Astrocyte (in vitro differentiated cells and primary cell): ENCODE data around the gene MS4A10. TPM values are rescaled to one million over a fixed set of nuclear protein-coding genes. Genes with fewer than 3 reads are reported as not detected.
"Not testable (repeated sequence)": the region's sequence is repeated elsewhere in the genome, so short reads cannot be mapped to it uniquely, and the experiment has no call there.

Experiments
- DNase-seq: peaks from one replicate; pipeline ENCODE4 v3.0.0-alpha.2; 2010; ENCODE audit warnings: low read depth
- FAIRE-seq: peaks from 2 replicates; lab custom pipeline; 2011; peaks lifted over from hg19 to GRCh38; lab: Jason Lieb, UNC
- H2AFZ ChIP-seq: 2 replicates; pipeline ENCODE4 v1.6.0; 2012; ENCODE audit warnings: low read depth, low read length, inconsistent platforms
- H3K27ac ChIP-seq: 2 replicates; pipeline ENCODE4 v1.5.1; 2011; ENCODE audit warnings: low read depth, low read length, inconsistent platforms
- H3K27me3 ChIP-seq: 2 replicates; pipeline ENCODE4 v1.6.0; 2011; ENCODE audit warnings: low read length, inconsistent platforms; ENCODE audit not compliant: insufficient read depth
- H3K36me3 ChIP-seq: 2 replicates; pipeline ENCODE4 v1.5.1; 2011; ENCODE audit warnings: low read length, inconsistent platforms; ENCODE audit not compliant: insufficient read depth
- H3K4me1 ChIP-seq: 2 replicates; pipeline ENCODE4 v1.5.1; 2011; ENCODE audit warnings: low read length, inconsistent platforms; ENCODE audit not compliant: insufficient read depth
- H3K4me2 ChIP-seq: 2 replicates; pipeline ENCODE4 v1.6.0; 2012; ENCODE audit warnings: low read length, inconsistent platforms
- H3K4me3 ChIP-seq: 2 replicates; pipeline ENCODE4 v1.5.1; 2011; ENCODE audit warnings: low read depth, mild to moderate bottlenecking, low read length, inconsistent platforms; ENCODE audit not compliant: insufficient read depth
- H3K79me2 ChIP-seq: 2 replicates; pipeline ENCODE4 v1.6.0; 2012; ENCODE audit warnings: mild to moderate bottlenecking, low read length, inconsistent platforms; ENCODE audit not compliant: insufficient read depth
- H3K9ac ChIP-seq: 2 replicates; pipeline ENCODE4 v1.6.0; 2012; ENCODE audit warnings: mild to moderate bottlenecking, low read length, inconsistent platforms
- H3K9me3 ChIP-seq: 2 replicates; pipeline ENCODE4 v1.5.1; 2012; ENCODE audit warnings: low read depth, mild to moderate bottlenecking, low read length, inconsistent platforms; ENCODE audit not compliant: insufficient read depth
- H4K20me1 ChIP-seq: 2 replicates; pipeline ENCODE4 v1.6.0; 2012; ENCODE audit warnings: low read length, inconsistent platforms; ENCODE audit not compliant: insufficient read depth
- H3K27ac Mint-ChIP-seq: one replicate; pipeline ENCODE4 v1.8.0; 2021; ENCODE audit warnings: mild to moderate bottlenecking, mixed read lengths; ENCODE audit not compliant: unreplicated experiment
- H3K27me3 Mint-ChIP-seq: one replicate; pipeline ENCODE4 v1.8.0; 2021; ENCODE audit warnings: low read depth, mixed read lengths; ENCODE audit not compliant: unreplicated experiment
- H3K36me3 Mint-ChIP-seq: one replicate; pipeline ENCODE4 v1.8.0; 2021; ENCODE audit warnings: low read depth, mixed read lengths; ENCODE audit not compliant: unreplicated experiment
- H3K4me1 Mint-ChIP-seq: one replicate; pipeline ENCODE4 v1.8.0; 2021; ENCODE audit warnings: low read depth, mixed read lengths; ENCODE audit not compliant: unreplicated experiment
- H3K4me3 Mint-ChIP-seq: one replicate; pipeline ENCODE4 v1.8.0; 2021; ENCODE audit warnings: mild to moderate bottlenecking, moderate library complexity, mixed read lengths; ENCODE audit not compliant: unreplicated experiment
- H3K9me3 Mint-ChIP-seq: one replicate; pipeline ENCODE4 v1.8.0; 2021; ENCODE audit warnings: mild to moderate bottlenecking, mixed read lengths; ENCODE audit not compliant: unreplicated experiment
- EZH2 ChIP-seq: IDR thresholded peaks from 2 replicates; pipeline ENCODE4 v1.6.1; 2012; ENCODE audit warnings: mild to moderate bottlenecking, low read length, inconsistent platforms; ENCODE audit not compliant: insufficient read depth
- total RNA-seq: library from RNA; stranded (reverse); gene quantifications from 2 replicates; pipeline ENCODE4 v1.2.1, GENCODE V29; 2021
- TF ChIP-seq, protein P1 (sequence below): IDR thresholded peaks from 2 replicates; pipeline ENCODE4 v1.5.1; 2011; ENCODE audit warnings: low read depth, mild to moderate bottlenecking, inconsistent platforms, low read length, moderate library complexity; ENCODE audit not compliant: insufficient read depth

The MS4A10 gene
- total RNA-seq, 1 donor from 2014 or later, result not detected

GRCh38 chr11:60756307-60757032, 28.7 kb upstream of the MS4A10 start, which contains the start of gene MS4A15:
Gene MS4A15 (plus strand): TSS chr11:60756867. CDS start chr11:60763734, 6,867 bp downstream.
- FAIRE-seq, result no peak
- H3K27me3 ChIP-seq, result no peaks in the 10 kb centered on the region
- Mint-ChIP-seq H3K9me3 (no peaks in the 10 kb centered on the region), H3K36me3 (no peaks in the 10 kb centered on the region), H3K27me3 (peaks cover 16% of the 10 kb centered on the region), H3K4me3 (no peak within 1 kb of the TSS), H3K27ac (no peak within 1 kb of the TSS), H3K4me1 (peaks cover 4% of the 10 kb centered on the region)
- no peak for DNase-seq
- H3K4me3 ChIP-seq, result no peak within 1 kb of the TSS
- no peak within 1 kb of the TSS for H3K9ac ChIP-seq
- H3K27ac ChIP-seq, result no peak within 1 kb of the TSS
- no peaks in the 10 kb centered on the region for H4K20me1 ChIP-seq
- no peaks in the 10 kb centered on the region for H3K4me1 ChIP-seq
- H3K79me2 ChIP-seq, result no peaks in the 10 kb centered on the region
- H3K4me2 ChIP-seq, result no peak within 1 kb of the TSS
- TF ChIP-seq EZH2, result no peak
- TF ChIP-seq, protein P1, sequence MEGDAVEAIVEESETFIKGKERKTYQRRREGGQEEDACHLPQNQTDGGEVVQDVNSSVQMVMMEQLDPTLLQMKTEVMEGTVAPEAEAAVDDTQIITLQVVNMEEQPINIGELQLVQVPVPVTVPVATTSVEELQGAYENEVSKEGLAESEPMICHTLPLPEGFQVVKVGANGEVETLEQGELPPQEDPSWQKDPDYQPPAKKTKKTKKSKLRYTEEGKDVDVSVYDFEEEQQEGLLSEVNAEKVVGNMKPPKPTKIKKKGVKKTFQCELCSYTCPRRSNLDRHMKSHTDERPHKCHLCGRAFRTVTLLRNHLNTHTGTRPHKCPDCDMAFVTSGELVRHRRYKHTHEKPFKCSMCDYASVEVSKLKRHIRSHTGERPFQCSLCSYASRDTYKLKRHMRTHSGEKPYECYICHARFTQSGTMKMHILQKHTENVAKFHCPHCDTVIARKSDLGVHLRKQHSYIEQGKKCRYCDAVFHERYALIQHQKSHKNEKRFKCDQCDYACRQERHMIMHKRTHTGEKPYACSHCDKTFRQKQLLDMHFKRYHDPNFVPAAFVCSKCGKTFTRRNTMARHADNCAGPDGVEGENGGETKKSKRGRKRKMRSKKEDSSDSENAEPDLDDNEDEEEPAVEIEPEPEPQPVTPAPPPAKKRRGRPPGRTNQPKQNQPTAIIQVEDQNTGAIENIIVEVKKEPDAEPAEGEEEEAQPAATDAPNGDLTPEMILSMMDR, result no peak
- H2AFZ ChIP-seq, result no peak within 1 kb of the TSS
- no peaks in the 10 kb centered on the region for H3K9me3 ChIP-seq
- H3K36me3 ChIP-seq, result no peaks in the 10 kb centered on the region

DNA sequence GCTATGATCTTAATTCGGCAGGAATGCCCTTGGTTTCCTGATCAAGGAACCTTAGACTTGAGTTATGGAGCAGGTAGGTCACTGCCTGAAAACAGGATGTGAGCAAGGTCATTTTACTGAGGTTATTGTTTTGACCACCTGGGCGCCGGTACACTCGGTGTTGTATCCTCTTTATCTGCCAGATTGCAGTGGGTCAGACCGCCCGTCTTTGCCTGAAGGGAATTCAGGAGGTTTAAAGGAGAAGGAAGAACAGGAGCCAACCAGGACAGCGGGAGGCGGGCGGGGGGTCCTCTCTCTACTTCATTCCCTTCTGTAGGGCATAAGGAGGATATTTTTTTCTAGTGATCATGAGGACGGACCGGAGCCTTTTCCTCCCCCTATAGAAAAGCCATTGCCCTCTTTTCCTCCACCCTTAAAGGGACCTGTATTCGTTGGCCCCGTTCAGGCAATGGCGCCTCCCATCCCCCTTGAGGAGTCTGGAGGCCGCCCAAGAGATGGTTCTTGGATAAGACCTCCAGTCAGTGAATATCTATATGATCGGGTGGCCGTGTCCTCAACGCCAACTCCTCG, 27.8 kb upstream of the MS4A10 start:
- Histone ChIP-seq H3K4me1 (no peaks in the 10 kb centered on the region), H3K9me3 (no peaks in the 10 kb centered on the region), H3K79me2 (no peaks in the 10 kb centered on the region), H4K20me1 (no peaks in the 10 kb centered on the region), H3K9ac (no peak overlapping the region), H3K27ac (no peak overlapping the region), H3K27me3 (no peaks in the 10 kb centered on the region), H3K4me3 (no peak overlapping the region), H3K36me3 (no peaks in the 10 kb centered on the region), H2AFZ (no peak overlapping the region), H3K4me2 (no peak overlapping the region)
- Mint-ChIP-seq H3K36me3 (no peaks in the 10 kb centered on the region), H3K4me1 (peaks cover 4% of the 10 kb centered on the region), H3K4me3 (no peak overlapping the region), H3K9me3 (no peaks in the 10 kb centered on the region), H3K27me3 (peaks cover 8% of the 10 kb centered on the region), H3K27ac (no peak overlapping the region)
- FAIRE-seq (no peak), DNase-seq (no peak)
- no peak for TF ChIP-seq EZH2
- TF ChIP-seq, protein P1, result no peak

- not testable (repeated sequence) for H3K4me2 ChIP-seq, H3K27ac Mint-ChIP-seq, H3K9me3 Mint-ChIP-seq, H3K36me3 Mint-ChIP-seq, H3K4me3 ChIP-seq, FAIRE-seq, H3K27me3 ChIP-seq, H3K4me1 ChIP-seq, H3K36me3 ChIP-seq, H4K20me1 ChIP-seq, DNase-seq, H3K27me3 Mint-ChIP-seq, H3K27ac ChIP-seq, H3K4me1 Mint-ChIP-seq, H2AFZ ChIP-seq, H3K9ac ChIP-seq, H3K79me2 ChIP-seq, H3K9me3 ChIP-seq, H3K4me3 Mint-ChIP-seq
These were observed 26.5 kb upstream of the MS4A10 start for GRCh38 chr11:60758671-60759070.

DNA sequence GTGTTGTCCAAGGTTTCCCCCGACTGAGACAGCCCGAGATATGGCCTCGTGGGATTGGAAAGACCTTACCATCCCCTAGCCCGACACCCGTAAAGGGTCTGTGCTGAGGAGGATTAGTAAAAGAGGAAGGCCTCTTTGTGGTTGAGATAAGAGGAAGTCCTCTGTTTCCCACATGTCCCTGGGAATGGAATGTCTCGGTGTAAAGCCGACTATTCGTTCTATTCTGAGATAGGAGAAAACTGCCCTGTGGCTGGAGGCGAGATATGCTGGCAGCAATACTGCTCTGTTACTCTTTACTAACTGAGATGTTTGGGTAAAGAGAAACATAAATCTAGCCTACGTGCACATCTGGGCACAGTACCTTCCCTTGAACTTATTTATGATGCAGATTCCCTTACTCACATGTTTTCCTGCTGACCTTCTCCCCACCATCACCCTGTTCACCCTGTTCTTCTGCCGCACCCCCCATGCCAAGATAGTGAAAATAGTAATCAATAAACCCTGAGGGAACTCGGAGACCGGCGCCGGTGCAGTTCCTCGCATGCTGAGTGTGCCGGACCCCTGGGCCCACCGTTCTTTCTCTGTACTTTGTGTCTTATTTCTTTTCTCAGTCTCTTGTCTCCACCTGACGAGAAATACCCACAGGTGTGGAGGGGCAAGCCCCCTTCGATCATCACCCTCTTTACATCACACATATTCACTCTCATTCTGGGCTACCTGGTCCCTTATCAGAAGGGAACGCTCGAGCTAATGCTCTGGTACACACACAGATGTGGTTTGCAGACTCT, 25.5 kb upstream of the MS4A10 start:
- not testable (repeated sequence) for H4K20me1 ChIP-seq, H3K27ac Mint-ChIP-seq, H3K4me2 ChIP-seq, FAIRE-seq, DNase-seq, H2AFZ ChIP-seq, H3K9me3 Mint-ChIP-seq, H3K4me3 ChIP-seq, H3K4me1 ChIP-seq, H3K79me2 ChIP-seq, H3K4me3 Mint-ChIP-seq, H3K27me3 Mint-ChIP-seq, H3K4me1 Mint-ChIP-seq, H3K36me3 ChIP-seq, H3K36me3 Mint-ChIP-seq, H3K27me3 ChIP-seq, H3K9me3 ChIP-seq, H3K27ac ChIP-seq, H3K9ac ChIP-seq
